Measurements from ENCODE around the gene INPP5D. TPM values are rescaled to one million over a fixed set of nuclear protein-coding genes. Genes with fewer than 3 reads are reported as not detected.
"Not testable (repeated sequence)": the region's sequence is repeated elsewhere in the genome, so short reads cannot be mapped to it uniquely, and the experiment has no call there.

The INPP5D gene
- total RNA-seq, 1 donor from 2014 or later = 33.3 TPM

GRCh38 chr2:233094614-233095013 is 34.5 kb downstream of the INPP5D start:
- ATAC-seq = no peak
- no peak for DNase-seq
- Histone ChIP-seq H3K4me1 (no peaks in the 10 kb centered on the region), H3K4me3 (no peak overlapping the region), H3K9me3 (no peaks in the 10 kb centered on the region), H3K27ac (no peak overlapping the region), H3K36me3 (no peaks in the 10 kb centered on the region), H3K27me3 (no peaks in the 10 kb centered on the region)
- no peak for TF ChIP-seq CTCF (IDR thresholded peaks at IDR 0.05)
- intact Hi-C loops (cut with DNase I) = no loop called here

GRCh38 chr2:233096006-233096405 is 35.9 kb downstream of the INPP5D start:
- no peak for TF ChIP-seq CTCF (IDR thresholded peaks at IDR 0.05)
- Histone ChIP-seq H3K4me1 (no peaks in the 10 kb centered on the region), H3K27me3 (no peaks in the 10 kb centered on the region)

GRCh38 chr2:233098618-233099017 is 38.5 kb downstream of the INPP5D start:
- peak; percentile 39 for TF ChIP-seq CTCF (IDR thresholded peaks at IDR 0.05)
- H3K27me3 ChIP-seq = no peaks in the 10 kb centered on the region
- no peaks in the 10 kb centered on the region for H3K9me3 ChIP-seq
- intact Hi-C loops (cut with DNase I) = no loop called here
- H3K36me3 ChIP-seq = peaks cover 3% of the 10 kb centered on the region
- no peak overlapping the region for H3K27ac ChIP-seq
- no peaks in the 10 kb centered on the region for H3K4me1 ChIP-seq
- ATAC-seq (peak; percentile 53), DNase-seq (peak; percentile 61)
- H3K4me3 ChIP-seq = no peak overlapping the region

More at GRCh38 chr2:233096006-233096405, 35.9 kb downstream of the INPP5D start:
- H3K9me3 ChIP-seq = no peaks in the 10 kb centered on the region
- ATAC-seq (no peak), DNase-seq (no peak)
- no peak overlapping the region for H3K4me3 ChIP-seq
- intact Hi-C loops (cut with DNase I) = no loop called here
- H3K36me3 ChIP-seq = no peaks in the 10 kb centered on the region
- no peak overlapping the region for H3K27ac ChIP-seq

- H3K36me3 ChIP-seq; H3K9me3 ChIP-seq; ATAC-seq; intact Hi-C loops (cut with DNase I); H3K27ac ChIP-seq; H3K4me3 ChIP-seq; H3K4me1 ChIP-seq; H3K27me3 ChIP-seq; DNase-seq: not testable (repeated sequence)
These were observed 39.7 kb downstream of the INPP5D start for GRCh38 chr2:233099820-233100191.

- no peak for TF ChIP-seq CTCF (IDR thresholded peaks at IDR 0.05)
- ATAC-seq = no peak
These were observed 40.3 kb downstream of the INPP5D start for GRCh38 chr2:233100192-233100998.

GRCh38 chr2:233101141-233101540 is 41.0 kb downstream of the INPP5D start:
- Histone ChIP-seq H3K36me3 (peaks cover 3% of the 10 kb centered on the region), H3K27me3 (no peaks in the 10 kb centered on the region), H3K4me3 (no peak overlapping the region), H3K4me1 (no peaks in the 10 kb centered on the region), H3K27ac (no peak overlapping the region), H3K9me3 (no peaks in the 10 kb centered on the region)
- TF ChIP-seq CTCF (IDR thresholded peaks at IDR 0.05) = no peak
- intact Hi-C loops (cut with DNase I) = no loop called here
- DNase-seq = no peak
- no peak for ATAC-seq

More at GRCh38 chr2:233100192-233100998, 40.3 kb downstream of the INPP5D start:
- intact Hi-C loops (cut with DNase I) = no loop called here
- no peak overlapping the region for H3K27ac ChIP-seq
- H3K36me3 ChIP-seq = peaks cover 3% of the 10 kb centered on the region
- DNase-seq = no peak
- H3K27me3 ChIP-seq = no peaks in the 10 kb centered on the region
- H3K4me1 ChIP-seq = no peaks in the 10 kb centered on the region
- H3K9me3 ChIP-seq = no peaks in the 10 kb centered on the region
- H3K4me3 ChIP-seq = no peak overlapping the region
